ENCODE results near the gene DAD1.
"Not testable (repeated sequence)": the region's sequence is repeated elsewhere in the genome, so short reads cannot be mapped to it uniquely, and the experiment has no call there.

Gene DAD1

GRCh38 chr14:22598099-22598895 is 9.3 kb upstream of the DAD1 start, which contains the start of gene ABHD4:
ABHD4 (plus strand) TSS chr14:22598300; CDS start chr14:22598307, 7 bp downstream.
- no peak for FAIRE-seq

DNA sequence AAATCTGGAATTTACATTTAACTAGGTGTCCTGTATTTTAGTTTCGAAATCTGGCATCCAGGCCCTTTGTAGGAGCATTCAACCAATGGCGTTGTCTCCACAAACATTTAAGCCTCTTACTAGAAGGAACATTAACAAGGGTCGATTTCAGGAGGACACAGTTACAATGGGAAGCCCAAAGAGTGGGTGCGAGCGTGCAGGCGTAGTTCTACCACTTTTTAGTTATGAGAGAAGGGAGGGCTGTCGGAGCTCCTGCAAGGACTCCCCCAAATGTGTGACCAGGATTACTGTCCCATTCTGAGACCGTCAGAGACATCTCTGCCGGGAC is 8.7 kb upstream of the DAD1 start:
- no peak for FAIRE-seq

DNA sequence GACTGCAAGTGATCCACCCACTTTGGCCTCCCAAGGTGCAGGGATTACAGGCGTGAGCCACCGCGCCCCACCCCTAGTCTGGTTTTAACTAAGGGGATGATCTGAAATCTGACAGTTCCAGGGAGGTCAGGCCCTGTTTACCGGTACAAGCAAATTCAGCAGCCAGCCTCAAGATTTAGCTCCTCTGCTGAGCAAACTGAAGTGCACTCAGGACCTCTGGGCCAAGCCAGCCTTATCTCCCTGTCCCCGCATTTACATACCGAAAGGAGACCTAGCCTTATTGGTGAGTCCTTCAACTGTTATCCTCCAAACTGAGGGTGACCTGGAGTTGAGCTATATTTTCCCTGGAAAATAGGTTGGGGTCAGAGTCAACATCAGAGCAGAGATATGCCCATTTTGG is 8.2 kb upstream of the DAD1 start:
- FAIRE-seq: no peak

DNA sequence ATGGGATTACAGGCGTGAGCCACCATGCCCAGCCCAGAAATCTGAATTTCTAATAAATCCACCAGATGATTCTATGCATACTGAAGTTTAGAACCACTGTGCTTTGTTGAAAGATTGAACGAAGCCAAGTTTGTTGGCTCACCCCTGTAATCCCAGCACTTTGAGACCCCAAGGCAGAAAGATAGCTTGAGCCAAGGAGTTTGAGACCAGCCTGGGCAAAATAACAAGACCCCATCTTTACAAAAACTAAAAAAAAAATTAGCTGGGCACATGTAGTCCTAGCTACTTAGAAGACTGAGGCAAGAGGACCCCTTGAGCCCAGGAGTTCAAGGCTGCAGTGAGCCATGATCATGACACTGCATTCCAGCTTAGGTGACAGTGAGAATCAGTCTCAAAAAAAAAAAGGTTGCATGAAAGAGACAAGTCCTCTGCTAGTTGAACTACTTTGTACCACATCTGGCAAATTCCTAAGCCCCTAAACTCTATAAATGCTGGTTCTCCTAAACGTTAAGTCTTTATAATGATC is 7.4 kb upstream of the DAD1 start:
- FAIRE-seq: no peak

DNA sequence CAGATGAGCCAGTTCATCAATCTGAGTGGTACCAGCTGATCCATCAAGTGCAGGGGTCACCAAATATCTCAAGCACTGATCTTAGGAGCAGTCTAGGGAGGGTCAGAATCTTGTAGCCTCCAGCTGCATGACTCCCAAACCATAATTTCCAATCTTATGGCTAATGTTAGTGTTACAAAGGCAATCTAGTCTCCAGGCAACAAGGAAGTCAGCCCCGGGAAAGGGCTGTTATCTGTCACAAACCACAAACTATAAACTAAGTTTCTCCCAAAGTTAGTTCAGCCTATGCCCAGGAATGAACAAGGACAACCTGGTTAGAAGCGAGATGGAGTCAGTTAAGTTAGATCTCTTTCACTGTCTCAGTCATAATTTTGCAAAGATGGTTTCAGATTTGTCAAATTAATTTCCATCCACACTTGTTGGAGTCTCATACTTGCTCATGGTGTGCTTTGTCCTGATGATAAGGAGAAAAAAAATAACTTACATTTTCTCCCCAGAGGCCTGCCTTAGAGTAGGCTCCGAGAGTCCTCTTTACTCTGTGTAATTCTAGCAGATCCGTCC is 5.2 kb upstream of the DAD1 start:
- no peak for FAIRE-seq

GRCh38 chr14:22593601-22594000 is 4.6 kb upstream of the DAD1 start:
- FAIRE-seq: no peak

DNA sequence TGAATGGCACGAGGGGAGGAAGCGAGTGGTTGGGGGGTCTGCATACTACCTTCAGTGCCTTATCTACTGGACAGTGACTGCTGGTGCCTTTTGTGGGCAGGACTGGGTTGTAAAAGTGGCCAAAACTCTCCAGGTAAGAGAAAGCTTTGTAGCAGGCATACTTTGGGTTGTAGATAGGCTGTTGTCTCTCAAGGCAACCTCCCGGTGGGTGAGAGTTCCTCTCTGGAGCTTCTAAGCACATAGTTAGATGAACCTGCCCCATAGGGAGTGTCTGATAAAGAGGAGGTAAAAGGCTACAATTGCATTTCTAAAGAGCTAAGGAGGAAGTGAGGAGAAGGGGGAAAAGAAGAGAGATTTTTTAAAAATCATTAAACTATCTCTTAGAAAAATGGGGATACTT is 4.2 kb upstream of the DAD1 start:
- no peak for FAIRE-seq

DNA sequence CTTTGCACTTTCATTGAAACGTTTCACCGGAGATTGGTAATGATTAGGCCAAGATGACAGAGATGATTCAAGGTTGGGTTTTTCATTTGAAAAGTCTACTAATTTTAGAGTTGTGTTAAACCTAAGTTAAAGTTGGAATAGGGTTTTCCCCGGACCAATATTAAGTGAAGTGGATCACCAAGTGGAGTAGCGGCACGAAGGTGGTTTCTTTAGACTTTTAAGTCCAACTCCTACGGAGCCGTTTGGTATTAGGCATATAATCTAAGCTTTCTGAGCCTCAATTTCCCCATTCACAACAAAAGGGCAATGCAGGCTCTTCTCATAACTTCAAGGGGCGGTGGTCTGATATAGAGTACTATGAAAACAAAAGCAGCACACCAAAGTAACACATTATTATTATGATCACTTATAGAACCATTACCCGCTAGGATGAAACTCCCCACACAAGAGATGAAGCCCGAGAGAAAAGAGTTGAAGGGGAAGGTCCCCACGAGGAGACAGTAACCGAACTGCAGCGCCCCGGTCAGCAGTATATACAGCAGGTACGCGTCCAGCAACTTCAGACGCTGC is 413 bp downstream of the DAD1 start:
- FAIRE-seq: no peak

DNA sequence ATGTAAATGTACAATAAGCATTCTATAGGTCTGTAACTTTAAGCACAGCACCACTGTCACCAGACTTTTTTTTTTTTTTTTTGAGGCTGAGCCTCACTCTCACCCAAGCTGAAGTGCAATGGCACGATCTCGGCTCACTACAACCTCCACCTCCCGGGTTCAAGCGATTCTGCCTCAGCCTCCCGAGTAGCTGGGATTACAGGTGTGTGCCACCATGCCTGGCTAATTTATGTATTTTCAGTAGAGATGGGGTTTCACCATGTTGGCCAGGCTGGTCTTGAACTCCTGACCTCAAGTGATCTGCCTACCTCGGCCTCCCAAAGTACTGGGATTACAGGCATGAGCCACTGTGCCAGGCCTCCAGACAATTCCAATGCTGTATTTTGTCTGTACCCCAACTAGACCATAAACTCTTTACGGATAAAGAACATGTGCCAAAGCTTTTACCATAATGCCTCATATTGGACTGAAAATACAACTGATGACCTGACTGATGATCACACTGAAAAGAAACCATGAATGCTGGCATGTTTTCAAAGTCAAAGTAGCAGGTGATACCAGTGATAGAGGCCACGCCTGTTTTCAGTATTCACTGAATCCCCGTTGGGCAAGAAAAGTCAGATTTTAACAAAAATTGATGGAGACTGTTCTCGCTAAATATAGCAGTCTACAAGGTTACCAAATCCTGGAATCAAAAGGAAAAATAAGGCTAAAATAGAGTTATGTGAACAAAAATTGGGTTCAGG is 1.2 kb downstream of the DAD1 start:
- not testable (repeated sequence) for FAIRE-seq

GRCh38 chr14:22587247-22587646 is 1.8 kb downstream of the DAD1 start:
- FAIRE-seq: no peak

DNA sequence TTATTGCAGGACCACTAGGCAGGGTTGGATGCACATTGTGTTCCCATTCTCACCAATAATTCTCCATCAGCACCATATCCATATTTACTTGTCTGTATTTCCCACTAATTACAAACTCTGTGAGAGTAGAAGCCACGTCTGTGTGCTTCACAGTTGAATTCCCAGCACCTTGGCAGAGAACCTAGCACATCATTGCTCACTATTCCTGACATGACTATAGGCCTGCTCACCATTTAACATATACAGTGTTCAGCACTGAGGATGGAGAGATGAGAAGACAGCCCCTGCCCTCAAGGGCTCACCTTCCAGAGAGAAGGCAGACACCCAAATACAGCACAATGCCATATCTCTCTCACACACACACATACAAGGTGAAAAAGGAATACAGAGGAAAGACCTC is 5.0 kb downstream of the DAD1 start:
- no peak for FAIRE-seq

GRCh38 chr14:22580625-22581024 is 8.4 kb downstream of the DAD1 start:
- FAIRE-seq: no peak

- FAIRE-seq: no peak
Observed at GRCh38 chr14:22579881-22580280, 9.1 kb downstream of the DAD1 start.

DNA sequence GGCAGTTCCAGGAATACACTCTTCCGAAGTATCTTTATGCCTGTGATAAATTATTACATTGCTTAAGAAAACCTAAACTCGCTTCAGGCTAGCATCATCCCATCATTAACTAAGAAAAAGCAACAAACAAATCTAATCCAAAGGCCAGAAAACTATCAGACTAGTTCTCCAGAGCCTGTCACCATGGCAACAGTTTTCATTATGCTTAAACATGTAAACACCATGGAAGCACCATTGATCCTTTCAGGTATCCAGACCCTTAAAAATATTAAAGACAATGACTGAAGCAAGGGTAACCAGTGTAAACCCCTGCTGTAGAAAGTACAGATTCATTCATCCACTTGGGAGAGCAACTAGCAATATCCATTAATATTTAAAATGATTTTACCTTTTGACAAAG is 9.8 kb downstream of the DAD1 start:
- no peak for FAIRE-seq

GRCh38 chr14:22577334-22577908 is 11.6 kb downstream of the DAD1 start:
- FAIRE-seq: no peak

GRCh38 chr14:22573804-22574203 is 15.2 kb downstream of the DAD1 start:
- FAIRE-seq: no peak

- no peak for FAIRE-seq
Observed at GRCh38 chr14:22572562-22573058, 16.4 kb downstream of the DAD1 start.

GRCh38 chr14:22570132-22570949 is 18.7 kb downstream of the DAD1 start:
- peak; percentile 95 for FAIRE-seq

DNA sequence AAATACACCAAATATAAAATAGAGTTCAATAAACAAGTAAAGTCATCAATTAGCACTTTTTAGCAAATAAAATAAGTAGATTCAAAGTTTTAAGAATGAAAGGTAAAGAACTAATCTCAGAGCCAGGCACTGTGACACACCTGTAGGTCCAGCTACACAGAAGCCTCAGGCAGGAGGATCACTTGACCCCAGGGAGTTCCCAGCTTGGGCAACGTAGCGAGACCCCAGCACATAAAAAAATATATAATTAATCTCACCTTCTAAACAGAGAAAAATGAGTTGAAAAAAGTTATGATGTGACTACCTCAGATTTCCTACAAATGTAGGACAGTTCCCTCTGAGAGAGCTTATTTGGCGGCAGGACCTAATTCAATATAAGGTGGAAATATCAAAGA is 19.3 kb downstream of the DAD1 start:
- no peak for FAIRE-seq

DNA sequence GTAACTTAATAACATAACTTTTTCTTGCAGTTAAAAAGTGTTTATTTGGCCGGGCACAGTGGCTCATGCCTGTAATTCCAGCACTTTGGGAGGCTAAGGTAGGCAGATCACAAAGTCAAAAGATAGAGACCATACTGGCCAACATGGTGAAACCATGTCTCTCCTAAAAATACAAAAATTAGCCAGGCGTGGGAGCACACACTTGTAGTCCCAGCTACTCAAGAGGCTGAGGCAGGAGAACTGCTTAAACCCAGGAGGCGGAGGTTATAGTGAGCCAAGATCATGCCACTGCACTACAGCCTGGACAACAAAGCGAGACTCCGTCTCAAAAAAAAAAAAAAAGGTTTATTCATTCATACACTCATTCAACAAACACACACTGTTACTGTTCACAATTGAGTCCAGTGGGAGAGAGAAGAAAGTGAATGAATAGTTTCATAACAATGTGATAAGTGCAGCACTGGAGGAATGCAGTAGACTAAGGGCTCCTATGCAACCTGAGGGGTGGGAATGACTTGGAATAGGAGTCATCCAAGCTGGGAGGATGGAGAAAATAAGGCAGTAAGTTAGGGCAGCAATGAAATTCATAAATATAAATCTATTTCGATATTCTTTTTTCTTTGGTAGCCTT is 19.8 kb downstream of the DAD1 start:
- no peak for FAIRE-seq

GRCh38 chr14:22567437-22567836 is 21.6 kb downstream of the DAD1 start:
- FAIRE-seq: no peak

DNA sequence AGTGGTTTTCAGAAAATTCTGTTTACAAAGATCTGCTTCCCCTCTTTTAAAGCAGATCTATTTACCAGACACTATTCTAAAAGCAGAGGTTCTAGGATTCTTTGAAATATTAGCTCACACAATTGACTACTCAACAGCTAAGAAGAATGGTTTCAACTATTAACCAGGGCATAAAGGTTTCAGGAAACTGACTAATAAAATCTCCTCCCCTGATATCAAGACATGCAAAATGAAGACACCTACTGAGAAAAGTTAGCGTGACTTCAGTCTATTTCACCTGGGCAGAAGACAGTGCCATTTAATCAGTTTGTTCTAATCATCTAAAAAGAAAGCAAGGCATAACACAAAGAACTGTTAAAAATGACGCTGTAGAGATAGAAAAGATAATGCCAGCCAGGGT is 22.2 kb downstream of the DAD1 start:
- FAIRE-seq: no peak

Measured in A204.1 (cell line).